ENCODE results near the gene MLST8. TPM values are rescaled to one million over a fixed set of nuclear protein-coding genes. Genes with fewer than 3 reads are reported as not detected.
"Not testable (repeated sequence)": the region's sequence is repeated elsewhere in the genome, so short reads cannot be mapped to it uniquely, and the experiment has no call there.

Gene MLST8
- polyA plus RNA-seq, 1 experiment: 62.7 TPM

GRCh38 chr16:2238150-2238837, 33.0 kb downstream of the MLST8 start:
- no peak for TF ChIP-seq CTCF (IDR thresholded peaks at IDR 0.05; ENCODE audit: insufficient read depth, low read depth, low read length)
- ChIA-PET POLR2A (no interaction called here), CTCF (interaction anchor here (0.8 to 0.9 kb wide), 2 partner anchors 12 to 13 kb away, joined by 3 read pairs; partner anchors contain the start of gene ECI1)
- no peaks in the 10 kb centered on the region for H3K27me3 ChIP-seq (ENCODE audit: control insufficient read depth, insufficient read depth, low read length)
- no peak overlapping the region for H3K4me3 ChIP-seq (ENCODE audit: low read depth, low read length)
- DNase-seq (ENCODE audit: low read depth): no peak
- peaks cover 20% of the 10 kb centered on the region for H3K36me3 ChIP-seq (ENCODE audit: control insufficient read depth, insufficient read depth, low read length)

- no peak overlapping the region for H3K4me3 ChIP-seq (ENCODE audit: low read depth, low read length)
- no peak for TF ChIP-seq CTCF (IDR thresholded peaks at IDR 0.05; ENCODE audit: insufficient read depth, low read depth, low read length)
- no peaks in the 10 kb centered on the region for H3K27me3 ChIP-seq (ENCODE audit: control insufficient read depth, insufficient read depth, low read length)
- CTCF ChIA-PET: interaction anchor here (0.8 to 0.9 kb wide), 2 partner anchors 11 to 13 kb away, joined by 3 read pairs; partner anchors contain the start of gene ECI1
- POLR2A ChIA-PET: no interaction called here
- no peak for DNase-seq (ENCODE audit: low read depth)
- H3K36me3 ChIP-seq (ENCODE audit: control insufficient read depth, insufficient read depth, low read length): peaks cover 16% of the 10 kb centered on the region
Measured at GRCh38 chr16:2238838-2239675, 33.8 kb downstream of the MLST8 start.

- H3K4me3 ChIP-seq (ENCODE audit: low read depth, low read length); DNase-seq (ENCODE audit: low read depth); H3K27me3 ChIP-seq (ENCODE audit: control insufficient read depth, insufficient read depth, low read length); POLR2A ChIA-PET: not testable (repeated sequence)
- H3K36me3 ChIP-seq (ENCODE audit: control insufficient read depth, insufficient read depth, low read length): peaks cover 20% of the 10 kb centered on the region
- CTCF ChIA-PET: interaction anchor here (1.2 kb wide), 1 partner anchor 12 kb away, joined by 4 read pairs; the partner anchor contains the start of gene ECI1
Measured at GRCh38 chr16:2240331-2240730, 35.1 kb downstream of the MLST8 start.

- no peak for DNase-seq (ENCODE audit: low read depth)
- ChIA-PET CTCF (no interaction called here), POLR2A (no interaction called here)
- no peak for TF ChIP-seq CTCF (IDR thresholded peaks at IDR 0.05; ENCODE audit: insufficient read depth, low read depth, low read length)
- no peak overlapping the region for H3K4me3 ChIP-seq (ENCODE audit: low read depth, low read length)
- H3K27me3 ChIP-seq (ENCODE audit: control insufficient read depth, insufficient read depth, low read length): no peaks in the 10 kb centered on the region
- H3K36me3 ChIP-seq (ENCODE audit: control insufficient read depth, insufficient read depth, low read length): peaks cover 28% of the 10 kb centered on the region
Measured at GRCh38 chr16:2242598-2242997, 37.3 kb downstream of the MLST8 start.

- CTCF ChIA-PET: no interaction called here
- H3K27me3 ChIP-seq (ENCODE audit: control insufficient read depth, insufficient read depth, low read length): no peaks in the 10 kb centered on the region
- POLR2A ChIA-PET: no interaction called here
Measured at GRCh38 chr16:2243031-2243528, 37.8 kb downstream of the MLST8 start.

More at GRCh38 chr16:2243031-2243528, 37.8 kb downstream of the MLST8 start:
- DNase-seq (ENCODE audit: low read depth): no peak
- no peak for TF ChIP-seq CTCF (IDR thresholded peaks at IDR 0.05; ENCODE audit: insufficient read depth, low read depth, low read length)
- H3K4me3 ChIP-seq (ENCODE audit: low read depth, low read length): no peak overlapping the region
- peaks cover 28% of the 10 kb centered on the region for H3K36me3 ChIP-seq (ENCODE audit: control insufficient read depth, insufficient read depth, low read length)
